Lower leg skin (tissue), 3 donors: ENCODE results near the gene RNF217.

ENCODE experiments used
- CTCF ChIP-seq, 3 donors: fragments of 450-650 bp; IDR thresholded peaks; one replicate each; pipeline ENCODE4 v1.5.1; 2016; ENCODE audit warnings: antibody characterized with exemption in 3 of 3, mild to moderate bottlenecking in 3 of 3, moderate library complexity in 2 of 3
- POLR2A ChIP-seq, 2 donors: fragments of 450-650 bp; IDR thresholded peaks; one replicate each; pipeline ENCODE4 v1.6.1; 2016 to 2017; ENCODE audit warnings: antibody characterized with exemption in 2 of 2, mild to moderate bottlenecking in 1 of 2, moderate library complexity in 1 of 2

- no peak for TF ChIP-seq CTCF (IDR thresholded peaks at IDR 0.05)
- no peak for TF ChIP-seq POLR2A (IDR thresholded peaks at IDR 0.05)
Observed at GRCh38 chr6:124926435-124926834, 35.8 kb upstream of the RNF217 start.
